KMS-11 (cell line): ENCODE data around the gene SLC12A8.

ENCODE experiments used
- H2AFZ ChIP-seq: fragments of 200-600 bp; sonication (generic); 2 replicates; pipeline ENCODE4 v1.6.1; 2016; ENCODE audit warnings: antibody characterized with exemption, mixed run types, low read depth
- H3K27ac ChIP-seq: fragments of 200-600 bp; sonication (generic); 2 replicates; pipeline ENCODE4 v1.6.1; 2016; ENCODE audit warnings: mild to moderate bottlenecking, mixed run types
- H3K27me3 ChIP-seq: fragments of 200-600 bp; sonication (generic); 2 replicates; pipeline ENCODE4 v1.6.1; 2017; ENCODE audit warnings: mild to moderate bottlenecking, low read depth, mixed run types, moderate library complexity; ENCODE audit not compliant: insufficient read depth
- H3K36me3 ChIP-seq: fragments of 200-600 bp; sonication (generic); 2 replicates; pipeline ENCODE4 v1.6.1; 2017; ENCODE audit warnings: mild to moderate bottlenecking, mixed run types; ENCODE audit not compliant: insufficient read depth
- H3K4me1 ChIP-seq: fragments of 200-600 bp; sonication (generic); 2 replicates; pipeline ENCODE4 v1.6.1; 2016; ENCODE audit warnings: mild to moderate bottlenecking, low read depth, mixed run types; ENCODE audit not compliant: poor library complexity, severe bottlenecking
- H3K4me2 ChIP-seq: fragments of 200-600 bp; sonication (generic); 2 replicates; pipeline ENCODE4 v1.7.0; 2016; ENCODE audit warnings: mild to moderate bottlenecking, mixed run types
- H3K4me3 ChIP-seq: fragments of 200-600 bp; sonication (generic); IDR thresholded peaks from 2 replicates; pipeline ENCODE4 v1.6.1; 2017; ENCODE audit warnings: low read depth, low read length, mixed read lengths; ENCODE audit not compliant: insufficient read depth
- H3K79me2 ChIP-seq: fragments of 200-600 bp; sonication (generic); 2 replicates; pipeline ENCODE4 v1.6.1; 2016; ENCODE audit warnings: low read depth, mixed run types; ENCODE audit not compliant: insufficient read depth
- H3K9ac ChIP-seq: fragments of 200-600 bp; sonication (generic); 2 replicates; pipeline ENCODE4 v1.6.1; 2016; ENCODE audit warnings: mild to moderate bottlenecking, mixed run types
- H4K20me1 ChIP-seq: fragments of 200-600 bp; sonication (generic); 2 replicates; pipeline ENCODE4 v1.6.1; 2016; ENCODE audit warnings: mild to moderate bottlenecking, mixed run types; ENCODE audit not compliant: insufficient read depth
- CTCF ChIP-seq: fragments of 200-600 bp; sonication (generic); conservative IDR thresholded peaks from 2 replicates; pipeline ENCODE4 v1.6.1; 2017; ENCODE audit warnings: low read depth, mild to moderate bottlenecking, antibody characterized with exemption, low read length, moderate library complexity, mixed read lengths

The SLC12A8 gene

DNA sequence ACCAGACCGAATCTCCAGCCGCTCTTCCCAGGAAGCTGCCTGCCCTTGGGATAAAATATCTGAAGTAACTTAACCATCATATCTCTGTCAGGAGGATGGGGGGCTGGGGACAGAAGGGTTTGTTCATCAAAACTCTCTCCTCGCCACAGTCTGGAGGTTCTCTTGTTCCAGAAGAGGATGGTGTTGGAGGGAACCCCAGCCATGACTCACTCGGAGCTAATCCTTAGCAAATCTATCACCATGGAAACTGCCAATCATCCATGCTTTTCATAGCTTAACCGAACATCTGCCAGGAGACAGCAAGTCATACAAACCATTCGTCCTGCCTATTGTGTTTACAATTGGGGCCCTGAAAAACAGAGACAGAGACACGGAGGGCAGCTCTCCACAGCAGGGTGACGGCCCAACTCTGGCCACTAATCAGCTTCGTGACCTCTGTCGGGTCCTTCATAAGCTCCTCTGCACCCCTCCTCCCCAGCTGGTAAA lies 83.0 kb downstream of the SLC12A8 start:
- H2AFZ ChIP-seq: no peak overlapping the region
- H3K36me3 ChIP-seq: no peaks in the 10 kb centered on the region
- H4K20me1 ChIP-seq: no peaks in the 10 kb centered on the region
- no peak for TF ChIP-seq CTCF
- H3K4me2 ChIP-seq: peak overlapping the region; percentile 33; the same call in 1 of the 2 replicates
- H3K27ac ChIP-seq: no peak overlapping the region
- H3K27me3 ChIP-seq: no peaks in the 10 kb centered on the region
- H3K79me2 ChIP-seq: no peaks in the 10 kb centered on the region
- no peak overlapping the region for H3K9ac ChIP-seq
- H3K4me3 ChIP-seq: no peak overlapping the region
- H3K4me1 ChIP-seq: peaks cover 9% of the 10 kb centered on the region

DNA sequence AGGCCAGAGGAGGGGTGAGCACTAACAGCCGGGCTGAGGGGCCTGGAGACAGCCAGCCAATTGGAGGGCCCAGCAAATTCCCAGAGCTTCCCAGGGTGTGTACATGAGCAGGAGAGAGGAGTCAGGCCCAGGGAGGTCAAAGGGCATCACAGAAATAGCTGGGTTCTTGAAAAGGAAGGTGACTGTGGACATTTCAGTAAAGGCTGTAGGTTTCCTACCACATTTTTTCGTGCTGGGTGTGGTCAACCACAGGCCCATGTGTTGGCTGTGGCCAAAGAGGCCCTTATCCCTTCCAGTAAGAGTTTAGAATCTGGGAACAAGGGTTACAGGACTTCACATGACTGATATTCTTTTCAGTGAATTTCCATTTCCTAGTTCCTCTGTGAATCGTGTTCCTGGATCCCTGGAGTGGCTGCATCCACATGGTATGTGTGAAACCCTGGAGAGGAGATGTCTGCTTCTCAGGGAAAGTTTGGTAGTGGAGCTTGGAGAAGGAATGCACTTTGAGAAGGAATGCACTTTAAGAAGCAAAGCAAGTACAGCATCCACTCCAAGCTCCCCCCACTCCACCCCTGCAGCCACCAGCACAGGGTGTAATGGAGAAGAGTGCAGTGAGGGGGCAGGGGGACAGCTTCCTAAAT lies 83.6 kb downstream of the SLC12A8 start:
- H2AFZ ChIP-seq: no peak overlapping the region
- no peak overlapping the region for H3K27ac ChIP-seq

DNA sequence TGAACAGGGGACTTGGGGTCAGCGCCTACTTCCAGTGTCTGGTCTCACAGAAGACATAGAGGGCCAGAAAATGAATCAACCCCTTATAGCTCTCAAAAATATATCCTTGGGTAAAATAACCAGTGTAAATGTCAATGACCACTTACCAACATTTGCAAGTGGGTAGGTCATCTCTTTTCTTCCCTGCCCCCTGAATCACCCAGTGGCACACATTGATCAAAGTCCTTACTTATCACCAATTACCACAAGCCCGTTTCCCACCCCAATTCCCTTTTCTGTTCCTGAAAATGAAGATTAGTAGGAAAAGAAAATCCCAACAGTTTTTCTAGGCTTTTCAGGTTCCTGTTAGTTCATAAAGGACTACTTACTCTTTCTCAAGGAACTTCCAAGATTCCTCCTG lies 86.2 kb downstream of the SLC12A8 start:
- H3K9ac ChIP-seq: no peak overlapping the region
- no peak overlapping the region for H2AFZ ChIP-seq
- TF ChIP-seq CTCF: no peak
- no peak overlapping the region for H3K4me2 ChIP-seq
- H3K4me3 ChIP-seq: no peak overlapping the region
- no peak overlapping the region for H3K27ac ChIP-seq
- peaks cover 9% of the 10 kb centered on the region for H3K4me1 ChIP-seq
- no peaks in the 10 kb centered on the region for H3K36me3 ChIP-seq
- H3K79me2 ChIP-seq: no peaks in the 10 kb centered on the region
- H4K20me1 ChIP-seq: no peaks in the 10 kb centered on the region
- H3K27me3 ChIP-seq: no peaks in the 10 kb centered on the region

More for the DNA sequence above, 83.6 kb downstream of the SLC12A8 start:
- H3K36me3 ChIP-seq: no peaks in the 10 kb centered on the region
- H3K4me3 ChIP-seq: no peak overlapping the region
- no peaks in the 10 kb centered on the region for H3K79me2 ChIP-seq
- H4K20me1 ChIP-seq: no peaks in the 10 kb centered on the region
- peak overlapping the region; percentile 33; the same call in 1 of the 2 replicates for H3K4me2 ChIP-seq
- TF ChIP-seq CTCF: no peak
- no peak overlapping the region for H3K9ac ChIP-seq
- no peaks in the 10 kb centered on the region for H3K27me3 ChIP-seq
- peaks cover 9% of the 10 kb centered on the region for H3K4me1 ChIP-seq

- Histone ChIP-seq H3K79me2 (no peaks in the 10 kb centered on the region), H3K9ac (no peak overlapping the region), H3K27ac (no peak overlapping the region), H3K4me3 (no peak overlapping the region), H3K4me1 (peaks cover 9% of the 10 kb centered on the region), H4K20me1 (no peaks in the 10 kb centered on the region), H3K36me3 (no peaks in the 10 kb centered on the region), H3K4me2 (no peak overlapping the region), H3K27me3 (no peaks in the 10 kb centered on the region), H2AFZ (no peak overlapping the region)
- no peak for TF ChIP-seq CTCF
Measured at GRCh38 chr3:125125821-125126245, 86.7 kb downstream of the SLC12A8 start.
